DOHH2 (cell line): ENCODE measurements around the gene TRIML1.

Experiments
- EZH2phosphoT487 ChIP-seq: fragments of 200-600 bp; sonication (generic); IDR thresholded peaks from 2 replicates; pipeline ENCODE4 v1.6.1; 2017; ENCODE audit warnings: borderline replicate concordance, mild to moderate bottlenecking, antibody characterized with exemption, low read length, moderate library complexity, mixed read lengths
- TF ChIP-seq, protein P1 (sequence below): fragments of 200-600 bp; sonication (generic); IDR thresholded peaks from one replicate; pipeline ENCODE4 v1.5.1; 2014; ENCODE audit warnings: antibody characterized with exemption, mild to moderate bottlenecking, low read depth, low read length; ENCODE audit not compliant: poor library complexity, severe bottlenecking

GRCh38 chr4:188147776-188148175 is 8.5 kb downstream of the TRIML1 start:
- TF ChIP-seq, protein P1, sequence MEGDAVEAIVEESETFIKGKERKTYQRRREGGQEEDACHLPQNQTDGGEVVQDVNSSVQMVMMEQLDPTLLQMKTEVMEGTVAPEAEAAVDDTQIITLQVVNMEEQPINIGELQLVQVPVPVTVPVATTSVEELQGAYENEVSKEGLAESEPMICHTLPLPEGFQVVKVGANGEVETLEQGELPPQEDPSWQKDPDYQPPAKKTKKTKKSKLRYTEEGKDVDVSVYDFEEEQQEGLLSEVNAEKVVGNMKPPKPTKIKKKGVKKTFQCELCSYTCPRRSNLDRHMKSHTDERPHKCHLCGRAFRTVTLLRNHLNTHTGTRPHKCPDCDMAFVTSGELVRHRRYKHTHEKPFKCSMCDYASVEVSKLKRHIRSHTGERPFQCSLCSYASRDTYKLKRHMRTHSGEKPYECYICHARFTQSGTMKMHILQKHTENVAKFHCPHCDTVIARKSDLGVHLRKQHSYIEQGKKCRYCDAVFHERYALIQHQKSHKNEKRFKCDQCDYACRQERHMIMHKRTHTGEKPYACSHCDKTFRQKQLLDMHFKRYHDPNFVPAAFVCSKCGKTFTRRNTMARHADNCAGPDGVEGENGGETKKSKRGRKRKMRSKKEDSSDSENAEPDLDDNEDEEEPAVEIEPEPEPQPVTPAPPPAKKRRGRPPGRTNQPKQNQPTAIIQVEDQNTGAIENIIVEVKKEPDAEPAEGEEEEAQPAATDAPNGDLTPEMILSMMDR, result no peak
- no peak for TF ChIP-seq EZH2phosphoT487
